GM19395 (cell line): ENCODE data around the gene LPAR1.
"Not testable (repeated sequence)": the region's sequence is repeated elsewhere in the genome, so short reads cannot be mapped to it uniquely, and the experiment has no call there.

Experiments used
- ATAC-seq: cut with Tn5 transposase; IDR thresholded peaks from one replicate; pipeline ENCODE4 v1.9.1; 2021; ENCODE audit warnings: mild to moderate bottlenecking, moderate library complexity; ENCODE audit not compliant: unreplicated experiment

Gene LPAR1

GRCh38 chr9:110880189-110880588, 158.1 kb downstream of the LPAR1 start:
- no peak for ATAC-seq

- ATAC-seq: no peak
Observed at GRCh38 chr9:110877374-110877773, 160.9 kb downstream of the LPAR1 start.

- no peak for ATAC-seq
Observed at GRCh38 chr9:110876929-110877328, 161.3 kb downstream of the LPAR1 start.

- ATAC-seq: peak; percentile 73
Observed at GRCh38 chr9:110874963-110875674, 163.2 kb downstream of the LPAR1 start.

- no peak for ATAC-seq
Observed at GRCh38 chr9:110872920-110873319, 165.3 kb downstream of the LPAR1 start.

GRCh38 chr9:110871736-110872135, 166.5 kb downstream of the LPAR1 start:
- ATAC-seq: no peak

GRCh38 chr9:110869931-110870330, 168.3 kb downstream of the LPAR1 start:
- no peak for ATAC-seq

GRCh38 chr9:110864011-110864410, 174.3 kb downstream of the LPAR1 start:
- no peak for ATAC-seq

- not testable (repeated sequence) for ATAC-seq
Observed at GRCh38 chr9:110861370-110862110, 176.7 kb downstream of the LPAR1 start.

GRCh38 chr9:110856772-110857171, 181.5 kb downstream of the LPAR1 start:
- ATAC-seq: no peak

GRCh38 chr9:110850401-110851135, 187.7 kb downstream of the LPAR1 start:
- ATAC-seq: no peak

- ATAC-seq: no peak
Observed at GRCh38 chr9:110847671-110848070, 190.6 kb downstream of the LPAR1 start.

- ATAC-seq: no peak
Observed at GRCh38 chr9:110846215-110846614, 192.1 kb downstream of the LPAR1 start.

- ATAC-seq: no peak
Observed at GRCh38 chr9:110844121-110844520, 194.1 kb downstream of the LPAR1 start.

GRCh38 chr9:110842986-110843385, 195.3 kb downstream of the LPAR1 start:
- no peak for ATAC-seq

- ATAC-seq: no peak
Observed at GRCh38 chr9:110842169-110842568, 196.1 kb downstream of the LPAR1 start.

- no peak for ATAC-seq
Observed at GRCh38 chr9:110837401-110838005, 200.8 kb downstream of the LPAR1 start.

- no peak for ATAC-seq
Observed at GRCh38 chr9:110835859-110836271, 202.4 kb downstream of the LPAR1 start.

- no peak for ATAC-seq
Observed at GRCh38 chr9:110835404-110835803, 202.9 kb downstream of the LPAR1 start.

- no peak for ATAC-seq
Observed at GRCh38 chr9:110832926-110833325, 205.3 kb downstream of the LPAR1 start.

- ATAC-seq: no peak
Observed at GRCh38 chr9:110830495-110830894, 207.8 kb downstream of the LPAR1 start.
